PC-3 (cell line): Measurements from ENCODE around the gene DNAJB6. TPM values are rescaled to one million over a fixed set of nuclear protein-coding genes. Genes with fewer than 3 reads are reported as not detected.

Experiments used
- ATAC-seq: fragments of 200-7000 bp; cut with Tn5 transposase; 2 replicates; pipeline ENCODE4 v1.9.1; 2020; ENCODE audit warnings: mild to moderate bottlenecking, moderate library complexity
- BruUV-seq: library from RNA; stranded (reverse); fragments of 400-500 nt; replicated peaks from 2 replicates; lab custom pipeline; 2021; lab: Mats Ljungman, UMichigan
- CTCF ChIA-PET: fragments of 300-600 bp; sonication (Branson Sonifier 250); formaldehyde crosslinking; loops from one replicate; lab custom pipeline; 2022; ENCODE audit warnings: antibody characterized with exemption; lab: Charles Lee
- POLR2A ChIA-PET: fragments of 300-600 bp; sonication (Branson Sonifier 250); formaldehyde crosslinking; loops from one replicate; lab custom pipeline; 2022; ENCODE audit warnings: antibody characterized with exemption; ENCODE audit not compliant: unreplicated experiment; lab: Charles Lee
- DNase-seq: peaks from one replicate; pipeline ENCODE4 v3.0.0-alpha.2; 2015
- H2AFZ ChIP-seq: fragments of 300-600 bp; sonication (generic); 2 replicates; pipeline ENCODE4 v1.6.0; 2016; ENCODE audit warnings: antibody characterized with exemption, low read length
- H3F3A ChIP-seq: fragments of 300-600 bp; sonication (generic); one replicate; pipeline ENCODE4 v1.6.0; 2017; ENCODE audit warnings: antibody characterized with exemption, low read length, control low read depth, mild to moderate bottlenecking; ENCODE audit not compliant: unreplicated experiment
- H3K27ac ChIP-seq: fragments of 300-600 bp; sonication (generic); 2 replicates; pipeline ENCODE4 v1.5.1; 2016; ENCODE audit warnings: mild to moderate bottlenecking, low read length
- H3K27me3 ChIP-seq: fragments of 300-600 bp; sonication (generic); 2 replicates; pipeline ENCODE4 v1.6.1; 2016; ENCODE audit warnings: low read length, mixed read lengths
- H3K36me3 ChIP-seq: fragments of 300-600 bp; sonication (generic); 2 replicates; pipeline ENCODE4 v1.6.1; 2016; ENCODE audit warnings: low read depth, mixed run types, low read length, mixed read lengths
- H3K4me1 ChIP-seq: fragments of 300-600 bp; sonication (generic); 2 replicates; pipeline ENCODE4 v1.5.1; 2016; ENCODE audit warnings: low read length; ENCODE audit not compliant: insufficient read depth
- H3K4me2 ChIP-seq: fragments of 300-600 bp; sonication (generic); 2 replicates; pipeline ENCODE4 v1.6.0; 2016; ENCODE audit warnings: low read length
- H3K4me3 ChIP-seq: fragments of 300-600 bp; sonication (generic); 2 replicates; pipeline ENCODE4 v1.5.1; 2016; ENCODE audit warnings: mild to moderate bottlenecking, low read length, mixed read lengths
- H3K79me2 ChIP-seq: fragments of 300-600 bp; sonication (generic); 2 replicates; pipeline ENCODE4 v1.6.1; 2017; ENCODE audit warnings: low read length, mixed read lengths
- H3K9ac ChIP-seq: fragments of 300-600 bp; sonication (generic); 2 replicates; pipeline ENCODE4 v1.6.0; 2016; ENCODE audit warnings: mild to moderate bottlenecking, low read length
- H3K9me2 ChIP-seq: fragments of 300-600 bp; sonication (generic); replicated peaks from 2 replicates; pipeline ENCODE4 v1.6.1; 2016; ENCODE audit warnings: mixed run types, low read length, mixed read lengths
- H3K9me3 ChIP-seq: fragments of 300-600 bp; sonication (generic); 2 replicates; pipeline ENCODE4 v1.6.1; 2016; ENCODE audit warnings: low read length, mixed read lengths
- H4K20me1 ChIP-seq: fragments of 300-600 bp; sonication (generic); 2 replicates; pipeline ENCODE4 v1.6.1; 2016; ENCODE audit warnings: low read length, mixed read lengths
- CTCF ChIP-seq: fragments of 300-600 bp; sonication (generic); conservative IDR thresholded peaks from 2 replicates; pipeline ENCODE4 v1.5.1; 2017; ENCODE audit warnings: antibody characterized with exemption, low read depth, mild to moderate bottlenecking, low read length
- EZH2 ChIP-seq: fragments of 300-600 bp; sonication (generic); IDR thresholded peaks from one replicate; pipeline ENCODE4 v1.6.1; 2017; ENCODE audit warnings: antibody characterized with exemption, mild to moderate bottlenecking, low read length; ENCODE audit not compliant: unreplicated experiment
- EZH2phosphoT487 ChIP-seq: fragments of 300-600 bp; sonication (generic); IDR thresholded peaks from 2 replicates; pipeline ENCODE4 v1.6.1; 2018; ENCODE audit warnings: mild to moderate bottlenecking, antibody characterized with exemption, low read length, borderline replicate concordance
- intact Hi-C: fragments of 100-400 bp; cut with micrococcal nuclease; formaldehyde crosslinking; loops from 2 replicates; pipeline ENCODE4 v1.9.0; 2023
- total RNA-seq: library from RNA; depleted of rRNA; stranded (reverse); fragments of >200 nt; gene quantifications from 2 replicates; pipeline ENCODE4 v1.2.3, GENCODE V29; 2014

The DNAJB6 gene
- total RNA-seq, 1 experiment from 2014 or later, result 151 TPM

GRCh38 chr7:157437519-157438061, 100.8 kb downstream of the DNAJB6 start:
- ATAC-seq, result no peak

GRCh38 chr7:157438121-157439025, 101.6 kb downstream of the DNAJB6 start:
- H3K27me3 ChIP-seq, result no peaks in the 10 kb centered on the region
- TF ChIP-seq EZH2, result no peak
- TF ChIP-seq CTCF, result no peak
- TF ChIP-seq EZH2phosphoT487, result no peak
- ChIA-PET CTCF (no interaction called here), POLR2A (no interaction called here)
- BruUV-seq, result no TSS peak
- H3K4me3 ChIP-seq, result no peak overlapping the region
- no peak overlapping the region for H2AFZ ChIP-seq
- no peaks in the 10 kb centered on the region for H3K79me2 ChIP-seq
- H3K9me3 ChIP-seq, result no peaks in the 10 kb centered on the region
- H3K27ac ChIP-seq, result no peak overlapping the region
- DNase-seq (no peak), ATAC-seq (no peak)
- no peak overlapping the region for H3K9ac ChIP-seq
- H3K4me1 ChIP-seq, result no peaks in the 10 kb centered on the region
- intact Hi-C loops, result no loop called here
- H4K20me1 ChIP-seq, result no peaks in the 10 kb centered on the region
- H3K36me3 ChIP-seq, result no peaks in the 10 kb centered on the region
- H3K4me2 ChIP-seq, result no peak overlapping the region
- H3F3A ChIP-seq, result no peaks in the 10 kb centered on the region
- no peaks in the 10 kb centered on the region for H3K9me2 ChIP-seq

More at GRCh38 chr7:157437519-157438061, 100.8 kb downstream of the DNAJB6 start:
- Histone ChIP-seq H3K27me3 (no peaks in the 10 kb centered on the region), H3K4me1 (0 out of 2 replicates have a peak, but pooled peaks cover 5% of the 10 kb centered on the region), H4K20me1 (no peaks in the 10 kb centered on the region), H3K36me3 (no peaks in the 10 kb centered on the region), H3K9me3 (no peaks in the 10 kb centered on the region), H3K9ac (no peak overlapping the region), H3K79me2 (no peaks in the 10 kb centered on the region), H3F3A (no peaks in the 10 kb centered on the region), H3K4me2 (no peak overlapping the region), H2AFZ (no peak overlapping the region), H3K4me3 (no peak overlapping the region), H3K9me2 (no peaks in the 10 kb centered on the region), H3K27ac (no peak overlapping the region)
- ChIA-PET CTCF (no interaction called here), POLR2A (no interaction called here)
- intact Hi-C loops, result no loop called here
- DNase-seq, result no peak
- no peak for TF ChIP-seq CTCF
- no peak for TF ChIP-seq EZH2
- TF ChIP-seq EZH2phosphoT487, result no peak
- no TSS peak for BruUV-seq

GRCh38 chr7:157439149-157439548, 102.3 kb downstream of the DNAJB6 start:
- intact Hi-C loops, result no loop called here
- BruUV-seq, result no TSS peak
- TF ChIP-seq EZH2 (no peak), CTCF (no peak)
- no peaks in the 10 kb centered on the region for H3K9me3 ChIP-seq
- no peaks in the 10 kb centered on the region for H3K9me2 ChIP-seq
- ChIA-PET CTCF (no interaction called here), POLR2A (no interaction called here)
- H4K20me1 ChIP-seq, result no peaks in the 10 kb centered on the region
- no peaks in the 10 kb centered on the region for H3K4me1 ChIP-seq
- no peak overlapping the region for H3K4me2 ChIP-seq
- H3K36me3 ChIP-seq, result no peaks in the 10 kb centered on the region
- H3K4me3 ChIP-seq, result no peak overlapping the region
- no peak overlapping the region for H3K9ac ChIP-seq
- no peaks in the 10 kb centered on the region for H3K79me2 ChIP-seq
- ATAC-seq (no peak), DNase-seq (no peak)
- H2AFZ ChIP-seq, result no peak overlapping the region
- H3K27me3 ChIP-seq, result no peaks in the 10 kb centered on the region
- H3K27ac ChIP-seq, result no peak overlapping the region
- no peaks in the 10 kb centered on the region for H3F3A ChIP-seq
